ENCODE measurements around the gene TMEM250. TPM values are rescaled to one million over a fixed set of nuclear protein-coding genes. Genes with fewer than 3 reads are reported as not detected.

The TMEM250 gene
- total RNA-seq, 2 experiments from 2014 or later: 24.4 to 25.9 TPM

- ATAC-seq (no peak), DNase-seq (no peak)
- Mint-ChIP-seq H3K36me3 (ENCODE audit: low read depth) (no peaks in the 10 kb centered on the region), H3K27ac (no peak overlapping the region), H3K27me3 (peaks cover 2% of the 10 kb centered on the region), H3K9me3 (peaks cover 3% of the 10 kb centered on the region), H3K4me1 (ENCODE audit: low read depth) (no peaks in the 10 kb centered on the region), H3K4me3 (no peak overlapping the region)
- intact Hi-C loops (cut with micrococcal nuclease): no loop called here
- ChIA-PET CTCF (interaction anchor here (0.8 kb wide), 1 partner anchor 21 kb away, joined by 3 read pairs; no protein-coding TSS in a partner anchor), POLR2A (no interaction called here)
- no peak for TF ChIP-seq CTCF (IDR thresholded peaks at IDR 0.05)
Observed at GRCh38 chr9:136159851-136160250, 41.2 kb upstream of the TMEM250 start.

GRCh38 chr9:136157477-136158265, 39.0 kb upstream of the TMEM250 start:
- no peak for ATAC-seq
- no peaks in the 10 kb centered on the region for H3K27me3 Mint-ChIP-seq
- H3K4me3 Mint-ChIP-seq: no peak overlapping the region
- no peaks in the 10 kb centered on the region for H3K9me3 Mint-ChIP-seq
- POLR2A ChIA-PET: no interaction called here
- no peak for DNase-seq
- TF ChIP-seq CTCF (IDR thresholded peaks at IDR 0.05): no peak
- CTCF ChIA-PET: interaction anchor here (1.2 kb wide), 1 partner anchor 13 kb away, joined by 4 read pairs; no protein-coding TSS in a partner anchor
- no peaks in the 10 kb centered on the region for H3K4me1 Mint-ChIP-seq (ENCODE audit: low read depth)
- intact Hi-C loops (cut with micrococcal nuclease): no loop called here
- no peak overlapping the region for H3K27ac Mint-ChIP-seq
- H3K36me3 Mint-ChIP-seq (ENCODE audit: low read depth): no peaks in the 10 kb centered on the region

- no peak for TF ChIP-seq CTCF (IDR thresholded peaks at IDR 0.05)
- CTCF ChIA-PET: interaction anchor here (1.2 kb wide), 1 partner anchor 14 kb away, joined by 4 read pairs; no protein-coding TSS in a partner anchor
Observed at GRCh38 chr9:136156209-136157120, 37.8 kb upstream of the TMEM250 start.

GRCh38 chr9:136155576-136155975, 36.9 kb upstream of the TMEM250 start:
- ChIA-PET CTCF (no interaction called here), POLR2A (no interaction called here)
- Mint-ChIP-seq H3K4me1 (ENCODE audit: low read depth) (no peaks in the 10 kb centered on the region), H3K36me3 (ENCODE audit: low read depth) (no peaks in the 10 kb centered on the region), H3K27ac (no peak overlapping the region), H3K27me3 (no peaks in the 10 kb centered on the region), H3K9me3 (no peaks in the 10 kb centered on the region), H3K4me3 (no peak overlapping the region)
- no peak for TF ChIP-seq CTCF (IDR thresholded peaks at IDR 0.05)
- DNase-seq (no peak), ATAC-seq (no peak)
- intact Hi-C loops (cut with micrococcal nuclease): no loop called here

More at GRCh38 chr9:136156209-136157120, 37.8 kb upstream of the TMEM250 start:
- no peaks in the 10 kb centered on the region for H3K9me3 Mint-ChIP-seq
- POLR2A ChIA-PET: no interaction called here
- no peak overlapping the region for H3K4me3 Mint-ChIP-seq
- DNase-seq (no peak), ATAC-seq (no peak)
- no peaks in the 10 kb centered on the region for H3K27me3 Mint-ChIP-seq
- intact Hi-C loops (cut with micrococcal nuclease): no loop called here
- H3K27ac Mint-ChIP-seq: no peak overlapping the region
- H3K36me3 Mint-ChIP-seq (ENCODE audit: low read depth): no peaks in the 10 kb centered on the region
- no peaks in the 10 kb centered on the region for H3K4me1 Mint-ChIP-seq (ENCODE audit: low read depth)

- Mint-ChIP-seq H3K27me3 (no peaks in the 10 kb centered on the region), H3K36me3 (ENCODE audit: low read depth) (no peaks in the 10 kb centered on the region), H3K27ac (no peak overlapping the region), H3K9me3 (no peaks in the 10 kb centered on the region), H3K4me3 (no peak overlapping the region), H3K4me1 (ENCODE audit: low read depth) (no peaks in the 10 kb centered on the region)
- intact Hi-C loops (cut with micrococcal nuclease): no loop called here
- ChIA-PET POLR2A (no interaction called here), CTCF (no interaction called here)
- ATAC-seq: no peak
- no peak for DNase-seq
- TF ChIP-seq CTCF (IDR thresholded peaks at IDR 0.05): no peak
Observed at GRCh38 chr9:136154943-136155342, 36.3 kb upstream of the TMEM250 start.
